H1 (cell line): Measurements from ENCODE around the gene KAT8.

Source experiments
- CEBPB ChIP-seq: IDR thresholded peaks from 2 replicates; pipeline ENCODE4 v1.6.1; 2012; ENCODE audit warnings: low read depth, low read length
- EP300 ChIP-seq, 2 experiments: IDR thresholded peaks; 1 replicate in 1 of 2; 2 replicates in 1 of 2; pipeline ENCODE4 v1.6.1; 2011 to 2012; ENCODE audit warnings: low read depth in 2 of 2, low read length in 2 of 2, mild to moderate bottlenecking in 2 of 2, borderline replicate concordance in 1 of 2, inconsistent platforms in 1 of 2, moderate library complexity in 1 of 2
- GTF2F1 ChIP-seq: IDR thresholded peaks from 2 replicates; pipeline ENCODE4 v1.6.1; 2012; ENCODE audit warnings: low read depth, low read length, improper control_type of control experiment, borderline replicate concordance
- NRF1 ChIP-seq: IDR thresholded peaks from 2 replicates; pipeline ENCODE4 v1.6.1; 2011; ENCODE audit warnings: mild to moderate bottlenecking, low read depth, low read length, improper control_type of control experiment
- PHF8 ChIP-seq: fragments of 200-600 bp; sonication (generic); conservative IDR thresholded peaks from 2 replicates; pipeline ENCODE4 v1.7.1; 2012; ENCODE audit warnings: low read depth, mild to moderate bottlenecking, inconsistent platforms, low read length, moderate library complexity
- POLR2A ChIP-seq, 2 experiments: IDR thresholded peaks; 1 replicate in 1 of 2; 2 replicates in 1 of 2; pipeline ENCODE4 v1.6.1; 2011; ENCODE audit warnings: low read depth in 2 of 2, low read length in 2 of 2, mild to moderate bottlenecking in 2 of 2; ENCODE audit errors: control extremely low read depth in 1 of 2
- POLR2AphosphoS5 ChIP-seq: IDR thresholded peaks from 2 replicates; pipeline ENCODE4 v1.6.1; 2011; ENCODE audit warnings: low read depth, low read length
- RNF2 ChIP-seq: fragments of 200-900, 300-1000 bp; sonication (generic); IDR thresholded peaks from 2 replicates; pipeline ENCODE4 v1.7.1; 2016; ENCODE audit warnings: borderline replicate concordance, low read depth, mild to moderate bottlenecking, antibody characterized with exemption, low read length; ENCODE audit not compliant: poor library complexity, severe bottlenecking; ENCODE audit errors: missing control alignments
- SP1 ChIP-seq: IDR thresholded peaks from 2 replicates; pipeline ENCODE4 v1.6.1; 2011; ENCODE audit warnings: low read depth, low read length
- SUZ12 ChIP-seq: fragments of 200-600 bp; sonication (generic); IDR thresholded peaks from 2 replicates; pipeline ENCODE4 v1.6.1; 2012; ENCODE audit warnings: mild to moderate bottlenecking, inconsistent platforms, low read length, moderate library complexity, mixed read lengths
- TAF1 ChIP-seq: IDR thresholded peaks from 2 replicates; pipeline ENCODE4 v1.6.1; 2011; ENCODE audit warnings: mild to moderate bottlenecking, low read depth, low read length
- TEAD4 ChIP-seq: IDR thresholded peaks from 2 replicates; pipeline ENCODE4 v1.6.1; 2012; ENCODE audit warnings: low read depth, low read length, inconsistent platforms, mixed read lengths
- TF ChIP-seq, protein P1 (sequence below): IDR thresholded peaks from 2 replicates; pipeline ENCODE4 v1.6.1; 2012; ENCODE audit warnings: low read length, inconsistent platforms
- TF ChIP-seq, protein P2 (sequence below), 3 experiments: IDR thresholded peaks; 1 replicate in 2 of 3; 2 replicates in 1 of 3; pipeline versions ENCODE4 v1.5.1 to v1.6.1; 2011; ENCODE audit warnings: low read length in 3 of 3, mild to moderate bottlenecking in 3 of 3, inconsistent platforms in 2 of 3, low read depth in 1 of 3, moderate library complexity in 1 of 3; ENCODE audit not compliant: insufficient read depth in 1 of 3; ENCODE audit errors: control extremely low read depth in 1 of 3

DNA sequence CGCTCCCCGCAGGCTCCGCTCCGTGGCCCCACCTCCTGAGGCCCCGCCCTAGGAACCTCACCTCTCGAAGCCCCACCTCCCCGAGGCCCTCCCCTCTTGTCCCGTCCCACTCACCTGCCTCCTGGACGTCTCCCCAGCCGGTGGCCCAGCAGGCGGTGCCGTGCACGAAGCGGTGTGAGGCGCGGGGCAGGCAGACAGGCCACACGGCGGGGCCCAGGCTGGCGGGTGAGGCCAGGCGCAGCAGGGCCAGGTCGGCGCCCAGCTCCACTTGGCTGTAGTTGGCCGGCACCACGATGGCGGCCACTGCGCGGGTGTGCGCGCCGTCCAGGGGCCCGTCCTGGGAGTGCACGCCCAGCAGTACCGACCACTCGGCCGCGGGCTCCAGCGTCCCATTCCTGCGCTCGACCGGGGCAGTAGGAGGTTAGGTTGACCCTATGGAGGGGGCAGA, 30.8 kb downstream of the KAT8 start:
- TF ChIP-seq, protein P1, sequence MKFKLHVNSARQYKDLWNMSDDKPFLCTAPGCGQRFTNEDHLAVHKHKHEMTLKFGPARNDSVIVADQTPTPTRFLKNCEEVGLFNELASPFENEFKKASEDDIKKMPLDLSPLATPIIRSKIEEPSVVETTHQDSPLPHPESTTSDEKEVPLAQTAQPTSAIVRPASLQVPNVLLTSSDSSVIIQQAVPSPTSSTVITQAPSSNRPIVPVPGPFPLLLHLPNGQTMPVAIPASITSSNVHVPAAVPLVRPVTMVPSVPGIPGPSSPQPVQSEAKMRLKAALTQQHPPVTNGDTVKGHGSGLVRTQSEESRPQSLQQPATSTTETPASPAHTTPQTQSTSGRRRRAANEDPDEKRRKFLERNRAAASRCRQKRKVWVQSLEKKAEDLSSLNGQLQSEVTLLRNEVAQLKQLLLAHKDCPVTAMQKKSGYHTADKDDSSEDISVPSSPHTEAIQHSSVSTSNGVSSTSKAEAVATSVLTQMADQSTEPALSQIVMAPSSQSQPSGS: no peak
- no peak for TF ChIP-seq CEBPB
- TF ChIP-seq, protein P2, sequence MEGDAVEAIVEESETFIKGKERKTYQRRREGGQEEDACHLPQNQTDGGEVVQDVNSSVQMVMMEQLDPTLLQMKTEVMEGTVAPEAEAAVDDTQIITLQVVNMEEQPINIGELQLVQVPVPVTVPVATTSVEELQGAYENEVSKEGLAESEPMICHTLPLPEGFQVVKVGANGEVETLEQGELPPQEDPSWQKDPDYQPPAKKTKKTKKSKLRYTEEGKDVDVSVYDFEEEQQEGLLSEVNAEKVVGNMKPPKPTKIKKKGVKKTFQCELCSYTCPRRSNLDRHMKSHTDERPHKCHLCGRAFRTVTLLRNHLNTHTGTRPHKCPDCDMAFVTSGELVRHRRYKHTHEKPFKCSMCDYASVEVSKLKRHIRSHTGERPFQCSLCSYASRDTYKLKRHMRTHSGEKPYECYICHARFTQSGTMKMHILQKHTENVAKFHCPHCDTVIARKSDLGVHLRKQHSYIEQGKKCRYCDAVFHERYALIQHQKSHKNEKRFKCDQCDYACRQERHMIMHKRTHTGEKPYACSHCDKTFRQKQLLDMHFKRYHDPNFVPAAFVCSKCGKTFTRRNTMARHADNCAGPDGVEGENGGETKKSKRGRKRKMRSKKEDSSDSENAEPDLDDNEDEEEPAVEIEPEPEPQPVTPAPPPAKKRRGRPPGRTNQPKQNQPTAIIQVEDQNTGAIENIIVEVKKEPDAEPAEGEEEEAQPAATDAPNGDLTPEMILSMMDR (IDR thresholded peaks at IDR 0.05; ENCODE audit: control extremely low read depth in 1 of 3, insufficient read depth in 1 of 3, low read depth in 1 of 3, low read length in 3 of 3): no peak
- no peak for TF ChIP-seq POLR2AphosphoS5
- no peak; the same call in 1 of the 2 replicates for TF ChIP-seq PHF8
- no peak for TF ChIP-seq TEAD4
- TF ChIP-seq SUZ12: no peak
- no peak for TF ChIP-seq NRF1
- TF ChIP-seq GTF2F1: no peak
- TF ChIP-seq RNF2: no peak
- no peak for TF ChIP-seq POLR2A (IDR thresholded peaks at IDR 0.05; ENCODE audit: control extremely low read depth in 1 of 2, low read depth in 2 of 2, low read length in 2 of 2)
- TF ChIP-seq EP300 (IDR thresholded peaks at IDR 0.05; ENCODE audit: borderline replicate concordance in 1 of 2, low read depth in 2 of 2, low read length in 2 of 2): no peak
- no peak for TF ChIP-seq TAF1
- no peak for TF ChIP-seq SP1
